H9 (cell line): ENCODE results near the gene PFDN5. TPM values are rescaled to one million over a fixed set of nuclear protein-coding genes. Genes with fewer than 3 reads are reported as not detected.

ENCODE experiments used
- DNase-seq: peaks from one replicate; pipeline ENCODE4 v3.0.0-alpha.2; 2017
- H2AFZ ChIP-seq: one replicate; pipeline ENCODE4 v1.6.1; 2013; ENCODE audit warnings: mild to moderate bottlenecking, low read length, control low read depth, moderate library complexity
- H2AK5ac ChIP-seq: 2 replicates; pipeline ENCODE4 v1.6.1; 2013; ENCODE audit warnings: low read length, control low read depth, mixed read lengths; ENCODE audit not compliant: insufficient read length
- H2BK120ac ChIP-seq: one replicate; pipeline ENCODE4 v1.6.1; 2013; ENCODE audit warnings: low read depth, mild to moderate bottlenecking, low read length, control low read depth, inconsistent platforms; ENCODE audit not compliant: poor library complexity, severe bottlenecking
- H2BK12ac ChIP-seq: 2 replicates; pipeline ENCODE4 v1.6.1; 2013; ENCODE audit warnings: low read length, control low read depth, mixed read lengths, low read depth; ENCODE audit not compliant: insufficient read length
- H2BK15ac ChIP-seq: 2 replicates; pipeline ENCODE4 v1.6.1; 2013; ENCODE audit warnings: low read depth, low read length, control low read depth
- H2BK20ac ChIP-seq: one replicate; pipeline ENCODE4 v1.6.1; 2013; ENCODE audit warnings: low read depth, mild to moderate bottlenecking, low read length, control low read depth, inconsistent platforms; ENCODE audit not compliant: poor library complexity, severe bottlenecking
- H2BK5ac ChIP-seq: 2 replicates; pipeline ENCODE4 v1.6.1; 2013; ENCODE audit warnings: low read length, control low read depth, mixed read lengths; ENCODE audit not compliant: insufficient read length
- H3K14ac ChIP-seq: 2 replicates; pipeline ENCODE4 v1.6.1; 2013; ENCODE audit warnings: low read length, control low read depth; ENCODE audit not compliant: insufficient read depth
- H3K18ac ChIP-seq: 2 replicates; pipeline ENCODE4 v1.6.1; 2013; ENCODE audit warnings: low read depth, mild to moderate bottlenecking, mixed read lengths, low read length, control low read depth; ENCODE audit not compliant: insufficient read length
- H3K23ac ChIP-seq: 2 replicates; pipeline ENCODE4 v1.6.1; 2013; ENCODE audit warnings: low read length, control low read depth, mixed read lengths, low read depth; ENCODE audit not compliant: insufficient read length
- H3K23me2 ChIP-seq: 2 replicates; pipeline ENCODE4 v1.6.1; 2013; ENCODE audit warnings: low read depth, mild to moderate bottlenecking, mixed read lengths, low read length, control low read depth; ENCODE audit not compliant: insufficient read length, poor library complexity, severe bottlenecking
- H3K27ac ChIP-seq: 2 replicates; pipeline ENCODE4 v1.5.1; 2013; ENCODE audit warnings: low read length, control low read depth, mixed read lengths, low read depth; ENCODE audit not compliant: insufficient read length
- H3K27me3 ChIP-seq: 2 replicates; pipeline ENCODE4 v1.6.1; 2013; ENCODE audit warnings: low read length, control low read depth, inconsistent platforms; ENCODE audit not compliant: insufficient read depth
- H3K4ac ChIP-seq: 2 replicates; pipeline ENCODE4 v1.6.1; 2013; ENCODE audit warnings: low read depth, mild to moderate bottlenecking, control low read depth, inconsistent platforms, low read length, moderate library complexity
- H3K4me1 ChIP-seq: 2 replicates; pipeline ENCODE4 v1.6.1; 2013; ENCODE audit warnings: low read length, control low read depth, inconsistent platforms; ENCODE audit not compliant: insufficient read depth
- H3K4me2 ChIP-seq: 2 replicates; pipeline ENCODE4 v1.6.1; 2013; ENCODE audit warnings: low read length, control low read depth, mixed read lengths; ENCODE audit not compliant: insufficient read length, insufficient read depth
- H3K56ac ChIP-seq: 2 replicates; pipeline ENCODE4 v1.6.1; 2013; ENCODE audit warnings: low read depth, mild to moderate bottlenecking, mixed read lengths, low read length, control low read depth; ENCODE audit not compliant: insufficient read length
- H3K79me1 ChIP-seq: 2 replicates; pipeline ENCODE4 v1.6.1; 2013; ENCODE audit warnings: low read depth, mild to moderate bottlenecking, moderate library complexity, low read length, control low read depth, inconsistent platforms; ENCODE audit not compliant: insufficient read depth, poor library complexity, severe bottlenecking
- H3K79me2 ChIP-seq: 2 replicates; pipeline ENCODE4 v1.6.1; 2013; ENCODE audit warnings: low read length, control low read depth, inconsistent platforms; ENCODE audit not compliant: insufficient read depth
- H3K9ac ChIP-seq: 2 replicates; pipeline ENCODE4 v1.6.1; 2013; ENCODE audit warnings: low read length, control low read depth, mixed read lengths; ENCODE audit not compliant: insufficient read length; ENCODE audit errors: extremely low read depth
- H3K9me3 ChIP-seq: one replicate; pipeline ENCODE4 v1.6.1; 2013; ENCODE audit warnings: low read depth, low read length, inconsistent platforms; ENCODE audit not compliant: control insufficient read depth
- H3T11ph ChIP-seq: one replicate; pipeline ENCODE4 v1.6.1; 2013; ENCODE audit warnings: mild to moderate bottlenecking, low read length, control low read depth, inconsistent platforms
- H4K20me1 ChIP-seq: one replicate; pipeline ENCODE4 v1.6.1; 2013; ENCODE audit not compliant: control insufficient read depth, insufficient read length, insufficient read depth
- H4K5ac ChIP-seq: 2 replicates; pipeline ENCODE4 v1.6.1; 2013; ENCODE audit warnings: low read depth, mild to moderate bottlenecking, mixed read lengths, low read length, control low read depth; ENCODE audit not compliant: insufficient read length
- H4K8ac ChIP-seq: replicated peaks from 2 replicates; pipeline ENCODE4 v1.6.1; 2013; ENCODE audit warnings: low read length, control low read depth, mixed read lengths, low read depth; ENCODE audit not compliant: insufficient read length
- H4K91ac ChIP-seq: 2 replicates; pipeline ENCODE4 v1.6.1; 2013; ENCODE audit warnings: low read depth, mild to moderate bottlenecking, moderate library complexity, mixed read lengths, low read length, control low read depth; ENCODE audit not compliant: insufficient read length
- H3K27ac Mint-ChIP-seq, 3 experiments: 2 replicates in 2 of 3; 3 replicates in 1 of 3; pipeline ENCODE4 v1.8.0; 2020 to 2021; ENCODE audit warnings: mixed read lengths in 3 of 3, mild to moderate bottlenecking in 1 of 3, moderate library complexity in 1 of 3
- H3K27me3 Mint-ChIP-seq: 2 replicates; pipeline ENCODE4 v1.8.0; 2021; ENCODE audit warnings: low read depth, mild to moderate bottlenecking, moderate library complexity, mixed read lengths
- H3K36me3 Mint-ChIP-seq, 3 experiments: 2 replicates in 2 of 3; 3 replicates in 1 of 3; pipeline ENCODE4 v1.8.0; 2020 to 2021; ENCODE audit warnings: low read depth in 3 of 3, mixed read lengths in 3 of 3; ENCODE audit not compliant: insufficient read depth in 1 of 3
- H3K4me1 Mint-ChIP-seq, 2 experiments: 2 replicates each; pipeline ENCODE4 v1.8.0; 2020; ENCODE audit warnings: mixed read lengths in 2 of 2
- H3K4me3 Mint-ChIP-seq, 2 experiments: 2 replicates in 1 of 2; 3 replicates in 1 of 2; pipeline ENCODE4 v1.8.0; 2020 to 2021; ENCODE audit warnings: mild to moderate bottlenecking in 2 of 2, mixed read lengths in 2 of 2, moderate library complexity in 1 of 2
- H3K9me3 Mint-ChIP-seq, 2 experiments: 2 replicates in 1 of 2; 3 replicates in 1 of 2; pipeline ENCODE4 v1.8.0; 2020; ENCODE audit warnings: mild to moderate bottlenecking in 2 of 2, mixed read lengths in 2 of 2, moderate library complexity in 1 of 2
- WGBS: extraction: QIAGEN DNeasy Blood & Tissue Kit; methylation state at CpG from one replicate; pipeline ENCODE4 v1.1.7; 2013; ENCODE audit warnings: missing lambda C conversion rate, low lambda C conversion rate, mixed read lengths; ENCODE audit not compliant: insufficient read length; ENCODE audit errors: extremely low coverage; 5-methylcytosine and 5-hydroxymethylcytosine counted together
- total RNA-seq: library from RNA; stranded (reverse); gene quantifications from 2 replicates; pipeline ENCODE4 v1.2.1, GENCODE V29; 2021
- TF ChIP-seq, protein P1 (sequence below): fragments of 200-600 bp; sonication (generic); conservative IDR thresholded peaks from 3 replicates; pipeline ENCODE4 v1.8.0; 2021; ENCODE audit warnings: antibody characterized with exemption, mild to moderate bottlenecking

Gene PFDN5
- total RNA-seq, 1 experiment from 2014 or later: 285 TPM

- H3K9me3 Mint-ChIP-seq: no peaks in the 10 kb centered on the region
Observed at GRCh38 chr12:53268630-53269562, 26.4 kb upstream of the PFDN5 start.

More at GRCh38 chr12:53268630-53269562, 26.4 kb upstream of the PFDN5 start:
- Histone ChIP-seq H3K4me2 (peak overlapping the region; percentile 88), H2BK5ac (no peak overlapping the region), H3K79me2 (peaks cover 5% of the 10 kb centered on the region; the same call in 1 of the 2 replicates), H2BK120ac (no peak overlapping the region), H2BK20ac (no peak overlapping the region), H2BK15ac (no peak overlapping the region), H3K4ac (no peak overlapping the region), H3K14ac (no peak overlapping the region), H3T11ph (no peak overlapping the region), H3K79me1 (peaks cover 14% of the 10 kb centered on the region), H4K5ac (no peak overlapping the region), H3K23me2 (peaks cover 6% of the 10 kb centered on the region), H3K4me1 (no peaks in the 10 kb centered on the region; the same call in 1 of the 2 replicates), H3K56ac (no peak overlapping the region), H4K8ac (no peak overlapping the region), H3K9ac (peak overlapping the region; percentile 80), H3K9me3 (no peaks in the 10 kb centered on the region), H2BK12ac (no peak overlapping the region), H3K23ac (no peak overlapping the region), H3K27me3 (no peaks in the 10 kb centered on the region), H3K18ac (no peak overlapping the region), H4K91ac (no peak overlapping the region), H4K20me1 (no peaks in the 10 kb centered on the region), H2AK5ac (no peak overlapping the region), H3K27ac (no peak overlapping the region), H2AFZ (no peak overlapping the region)
- Mint-ChIP-seq H3K4me1 (peaks cover 25 to 28% of the 10 kb centered on the region in 2 experiments), H3K4me3 (peak overlapping the region; percentile 99 to 100), H3K27me3 (no peaks in the 10 kb centered on the region; the same call in 1 of the 2 replicates), H3K27ac (peak overlapping the region in 2 of 3 experiments; percentile 94 to 98; a peak in 3 of 7 replicates), H3K36me3 (peaks cover 21 to 32% (median 29%) of the 10 kb centered on the region in 3 experiments; a peak in 6 of 7 replicates)
- DNase-seq: no peak
- no CpG with 5 or more reads among the region's 20 CpGs for WGBS
- TF ChIP-seq, protein P1, sequence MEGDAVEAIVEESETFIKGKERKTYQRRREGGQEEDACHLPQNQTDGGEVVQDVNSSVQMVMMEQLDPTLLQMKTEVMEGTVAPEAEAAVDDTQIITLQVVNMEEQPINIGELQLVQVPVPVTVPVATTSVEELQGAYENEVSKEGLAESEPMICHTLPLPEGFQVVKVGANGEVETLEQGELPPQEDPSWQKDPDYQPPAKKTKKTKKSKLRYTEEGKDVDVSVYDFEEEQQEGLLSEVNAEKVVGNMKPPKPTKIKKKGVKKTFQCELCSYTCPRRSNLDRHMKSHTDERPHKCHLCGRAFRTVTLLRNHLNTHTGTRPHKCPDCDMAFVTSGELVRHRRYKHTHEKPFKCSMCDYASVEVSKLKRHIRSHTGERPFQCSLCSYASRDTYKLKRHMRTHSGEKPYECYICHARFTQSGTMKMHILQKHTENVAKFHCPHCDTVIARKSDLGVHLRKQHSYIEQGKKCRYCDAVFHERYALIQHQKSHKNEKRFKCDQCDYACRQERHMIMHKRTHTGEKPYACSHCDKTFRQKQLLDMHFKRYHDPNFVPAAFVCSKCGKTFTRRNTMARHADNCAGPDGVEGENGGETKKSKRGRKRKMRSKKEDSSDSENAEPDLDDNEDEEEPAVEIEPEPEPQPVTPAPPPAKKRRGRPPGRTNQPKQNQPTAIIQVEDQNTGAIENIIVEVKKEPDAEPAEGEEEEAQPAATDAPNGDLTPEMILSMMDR: no peak
